Measurements from ENCODE around the gene SERPINA12.
"Not testable (repeated sequence)": the region's sequence is repeated elsewhere in the genome, so short reads cannot be mapped to it uniquely, and the experiment has no call there.

The SERPINA12 gene

GRCh38 chr14:94536836-94537235 is 27.6 kb upstream of the SERPINA12 start:
- DNase-seq = no peak

DNA sequence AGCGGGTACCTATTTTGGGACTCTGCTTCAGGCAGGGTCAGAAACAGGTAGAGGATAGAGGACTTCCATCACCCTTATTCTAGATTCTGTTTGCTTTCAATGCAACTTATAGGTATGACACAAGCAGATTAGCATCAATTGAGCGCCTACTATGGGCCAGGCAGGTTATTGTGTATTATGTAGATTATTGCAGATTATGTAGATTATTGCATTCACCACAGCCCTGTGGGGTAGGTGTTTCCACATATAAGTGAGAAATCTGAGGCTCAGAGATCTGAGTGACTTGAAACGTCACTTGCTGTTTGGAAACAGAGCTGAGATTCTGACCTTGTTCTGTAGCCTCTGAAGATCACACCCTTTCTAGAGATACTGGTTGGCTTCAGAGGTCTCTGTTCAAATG is 26.2 kb upstream of the SERPINA12 start:
- DNase-seq = no peak

DNA sequence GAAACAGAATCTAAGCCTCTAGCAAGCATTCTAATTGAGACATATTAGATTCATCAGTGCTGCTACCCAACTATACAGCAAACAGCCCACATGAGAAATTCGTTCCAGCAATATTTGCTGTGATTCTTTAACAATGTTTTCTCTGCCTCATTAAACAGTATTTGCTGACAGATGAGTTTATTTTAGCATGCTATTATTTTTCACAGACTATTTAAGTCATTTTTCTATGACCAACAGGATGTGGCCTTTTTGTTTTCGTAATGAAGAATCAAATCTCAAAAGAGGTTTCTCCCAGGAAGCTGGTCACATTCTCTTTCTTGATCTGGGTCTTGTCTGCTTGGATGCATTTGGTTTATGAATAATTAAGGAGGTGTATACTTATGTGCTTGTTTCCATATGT is 23.2 kb upstream of the SERPINA12 start:
- DNase-seq = no peak

GRCh38 chr14:94531187-94531586 is 21.9 kb upstream of the SERPINA12 start:
- DNase-seq = no peak

DNA sequence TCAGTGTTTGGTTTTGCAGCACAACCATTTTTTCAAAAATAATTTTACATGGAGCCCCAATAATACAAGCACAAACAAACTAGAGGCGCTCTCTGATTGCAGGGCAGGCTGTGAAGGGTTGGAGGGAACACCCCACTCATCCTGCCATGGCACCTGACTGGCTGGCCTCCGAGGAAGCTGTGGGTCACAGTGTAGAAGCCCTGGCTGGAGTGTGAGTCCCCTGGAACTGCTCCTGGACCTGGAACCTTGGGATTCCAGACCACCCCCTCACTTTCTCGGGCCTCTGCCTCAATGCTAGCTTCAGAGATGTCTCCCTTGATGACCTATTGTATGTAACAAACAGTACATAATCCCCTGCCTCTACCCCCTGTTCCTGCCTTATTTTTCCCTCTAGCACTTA is 14.8 kb upstream of the SERPINA12 start:
- no peak for DNase-seq

- no peak for DNase-seq
These were observed 14.0 kb upstream of the SERPINA12 start for GRCh38 chr14:94523265-94523664.

GRCh38 chr14:94522115-94522724 is 13.0 kb upstream of the SERPINA12 start:
- DNase-seq = no peak

GRCh38 chr14:94521375-94522114 is 12.3 kb upstream of the SERPINA12 start:
- DNase-seq = no peak

- DNase-seq = no peak
These were observed 8.5 kb upstream of the SERPINA12 start for GRCh38 chr14:94517641-94518257.

DNA sequence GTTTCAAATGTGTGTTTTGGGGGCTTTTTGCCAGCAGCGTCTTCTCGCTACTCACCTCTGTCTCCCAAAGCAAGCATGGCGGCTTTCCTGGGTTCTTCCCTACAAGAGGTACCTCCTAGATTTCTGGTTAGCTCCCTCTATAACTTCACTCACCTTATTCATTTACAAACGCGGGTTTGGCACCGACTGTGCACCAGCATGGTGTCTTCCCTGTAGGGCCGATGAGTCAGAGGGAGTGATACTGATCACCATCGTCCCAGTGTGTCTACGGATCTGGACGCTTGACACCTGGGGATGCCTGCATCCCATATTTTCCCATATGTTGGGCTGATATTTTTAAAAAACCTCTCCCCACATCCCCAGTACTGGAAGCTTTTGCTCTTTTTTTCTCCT is 8.0 kb upstream of the SERPINA12 start:
- DNase-seq = no peak

DNA sequence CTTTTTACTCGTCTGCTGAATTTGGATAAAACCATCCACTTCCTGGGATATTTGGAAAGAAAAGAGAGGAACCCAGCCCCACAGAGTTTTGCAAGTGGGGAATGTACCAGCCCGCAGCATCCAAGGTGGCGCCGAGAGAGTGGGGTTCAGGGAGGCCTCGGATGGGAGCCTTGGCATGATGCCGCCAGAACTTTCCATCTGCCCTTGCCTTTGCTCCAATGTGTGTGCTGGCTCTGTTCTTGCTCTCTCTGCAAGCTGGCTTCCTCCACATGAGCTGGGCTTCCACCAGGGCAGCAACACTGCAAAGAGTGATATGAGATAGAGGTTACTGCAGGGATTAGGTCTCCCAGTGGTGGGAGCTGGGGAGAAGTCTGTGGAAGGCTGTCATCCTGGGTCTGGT is 6.6 kb upstream of the SERPINA12 start:
- DNase-seq = no peak

DNA sequence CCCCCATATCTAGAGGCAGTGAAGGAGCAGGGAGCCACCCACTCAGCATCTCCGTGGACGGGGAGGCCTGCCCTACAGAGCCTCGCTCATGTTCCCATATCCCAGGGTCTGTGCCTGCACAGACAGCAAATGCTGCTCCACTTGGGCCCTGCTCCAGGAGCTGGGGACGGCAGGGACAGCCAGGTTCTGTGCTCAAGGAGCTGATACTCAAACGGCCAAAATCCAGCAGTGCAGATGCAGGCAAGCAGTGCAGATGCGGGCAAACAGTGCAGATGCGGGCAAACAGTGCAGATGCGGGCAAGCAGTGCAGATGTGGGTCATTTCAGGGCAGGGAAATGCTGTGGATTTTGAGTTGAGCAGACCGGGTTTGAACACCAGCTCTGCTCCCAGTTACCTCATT is 6.2 kb upstream of the SERPINA12 start:
- DNase-seq = no peak

GRCh38 chr14:94514351-94514750 is 5.1 kb upstream of the SERPINA12 start:
- no peak for DNase-seq

DNA sequence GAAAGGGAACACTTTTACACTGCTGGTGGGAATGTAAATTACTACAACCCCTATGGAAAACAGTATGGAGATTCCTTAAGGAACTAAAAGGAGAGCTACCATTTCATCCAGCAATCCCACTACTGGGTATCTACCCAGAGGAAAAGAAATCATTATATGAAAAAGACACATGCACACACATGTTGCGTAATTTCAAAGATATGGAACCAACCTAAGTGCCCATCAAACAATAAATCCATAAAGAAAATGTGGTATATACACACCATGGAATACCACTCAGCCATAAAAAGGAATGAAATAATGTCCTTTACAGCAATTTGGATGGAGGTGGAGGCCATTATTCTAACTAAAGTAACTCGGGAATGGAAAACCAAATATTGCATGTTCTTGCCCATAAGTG is 1.2 kb upstream of the SERPINA12 start:
- DNase-seq = not testable (repeated sequence)

- no peak for DNase-seq
These were observed 3.6 kb downstream of the SERPINA12 start for GRCh38 chr14:94505641-94506040.

- DNase-seq = no peak
These were observed 4.1 kb downstream of the SERPINA12 start for GRCh38 chr14:94505206-94505605.

GRCh38 chr14:94501588-94502516 is 7.4 kb downstream of the SERPINA12 start:
- DNase-seq = no peak

DNA sequence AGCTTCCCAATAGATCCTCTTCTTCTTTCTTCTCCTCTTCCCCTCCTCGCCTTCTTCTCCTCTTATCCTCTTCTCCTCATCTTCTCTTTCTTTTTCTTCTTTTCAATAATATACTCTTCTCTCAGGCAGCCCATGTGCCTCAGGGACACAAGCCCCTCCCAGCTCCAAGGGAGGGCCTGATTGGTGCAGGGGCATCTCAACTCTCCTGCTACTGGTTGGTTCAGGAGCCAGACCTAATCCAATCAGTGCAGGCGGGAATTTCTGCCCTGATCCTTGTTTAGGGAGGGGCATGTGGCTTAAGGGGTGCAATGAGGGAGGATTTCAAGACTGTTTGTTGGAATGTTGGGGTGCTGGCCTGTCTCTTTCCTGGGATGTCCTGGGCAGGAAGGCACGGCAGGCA is 9.0 kb downstream of the SERPINA12 start:
- no peak for DNase-seq

GRCh38 chr14:94499673-94500072 is 9.6 kb downstream of the SERPINA12 start:
- DNase-seq = no peak

DNA sequence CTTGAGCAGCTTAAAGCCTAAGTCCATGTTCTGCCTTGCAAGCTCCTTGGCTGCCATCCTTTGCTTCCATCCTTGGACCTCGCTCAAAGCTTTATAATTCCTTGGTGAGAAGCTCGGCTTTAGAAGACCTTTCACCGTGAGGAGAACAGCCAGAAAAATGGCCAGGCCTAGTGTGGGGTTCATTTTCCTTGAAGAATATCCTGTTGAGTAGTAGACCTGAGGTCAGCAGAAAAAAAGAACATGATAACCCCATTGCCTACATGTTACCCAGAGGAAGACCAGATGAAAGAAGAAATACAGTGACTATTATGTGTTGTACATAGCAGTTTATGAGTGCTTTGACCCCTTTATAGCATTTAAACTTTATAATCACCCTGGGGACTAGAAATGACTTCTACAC is 11.1 kb downstream of the SERPINA12 start:
- no peak for DNase-seq

DNA sequence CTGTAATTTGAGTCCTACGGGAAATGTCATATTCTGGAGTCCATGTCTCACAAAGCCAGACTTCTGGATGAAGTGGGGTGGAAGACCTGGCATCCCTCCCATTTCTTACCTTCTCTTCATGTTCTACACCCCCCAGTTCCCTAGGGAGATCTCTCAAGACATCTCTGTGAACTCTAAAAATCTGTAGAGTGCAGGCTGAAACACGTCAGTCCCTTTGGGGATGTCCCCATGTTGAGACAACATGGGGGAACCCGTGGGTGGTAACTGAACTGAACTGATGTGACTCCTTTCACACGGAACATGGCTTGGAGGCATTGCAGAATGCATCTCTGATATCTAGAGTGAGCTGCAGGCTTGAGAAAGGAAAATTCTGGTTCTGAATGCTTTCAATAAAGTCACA is 15.2 kb downstream of the SERPINA12 start:
- DNase-seq = no peak

GRCh38 chr14:94491511-94491910 is 17.8 kb downstream of the SERPINA12 start:
- DNase-seq = no peak

DNA sequence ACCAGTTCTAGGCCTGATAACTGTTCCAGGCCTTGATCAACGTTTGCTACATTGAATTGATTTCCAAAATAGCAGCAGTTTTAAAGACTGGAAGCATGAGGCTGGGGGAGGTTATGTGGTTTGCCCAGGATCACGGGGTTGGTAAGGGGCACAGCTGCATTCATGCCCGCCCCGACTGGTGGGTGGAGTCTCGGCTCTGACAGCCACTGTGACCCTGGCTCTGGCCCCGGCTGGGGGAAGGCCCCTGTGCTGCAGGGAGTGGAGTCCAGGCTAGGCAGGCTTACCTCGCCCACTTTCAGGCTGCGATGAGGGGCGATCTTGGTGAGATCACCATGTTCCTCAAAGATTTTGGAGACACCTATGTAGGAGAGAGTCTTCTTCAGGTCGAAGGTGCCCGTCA is 19.9 kb downstream of the SERPINA12 start:
- DNase-seq = no peak
